ENCODE results near the gene MARVELD1.
"Not testable (repeated sequence)": the region's sequence is repeated elsewhere in the genome, so short reads cannot be mapped to it uniquely, and the experiment has no call there.

MARVELD1 gene

DNA sequence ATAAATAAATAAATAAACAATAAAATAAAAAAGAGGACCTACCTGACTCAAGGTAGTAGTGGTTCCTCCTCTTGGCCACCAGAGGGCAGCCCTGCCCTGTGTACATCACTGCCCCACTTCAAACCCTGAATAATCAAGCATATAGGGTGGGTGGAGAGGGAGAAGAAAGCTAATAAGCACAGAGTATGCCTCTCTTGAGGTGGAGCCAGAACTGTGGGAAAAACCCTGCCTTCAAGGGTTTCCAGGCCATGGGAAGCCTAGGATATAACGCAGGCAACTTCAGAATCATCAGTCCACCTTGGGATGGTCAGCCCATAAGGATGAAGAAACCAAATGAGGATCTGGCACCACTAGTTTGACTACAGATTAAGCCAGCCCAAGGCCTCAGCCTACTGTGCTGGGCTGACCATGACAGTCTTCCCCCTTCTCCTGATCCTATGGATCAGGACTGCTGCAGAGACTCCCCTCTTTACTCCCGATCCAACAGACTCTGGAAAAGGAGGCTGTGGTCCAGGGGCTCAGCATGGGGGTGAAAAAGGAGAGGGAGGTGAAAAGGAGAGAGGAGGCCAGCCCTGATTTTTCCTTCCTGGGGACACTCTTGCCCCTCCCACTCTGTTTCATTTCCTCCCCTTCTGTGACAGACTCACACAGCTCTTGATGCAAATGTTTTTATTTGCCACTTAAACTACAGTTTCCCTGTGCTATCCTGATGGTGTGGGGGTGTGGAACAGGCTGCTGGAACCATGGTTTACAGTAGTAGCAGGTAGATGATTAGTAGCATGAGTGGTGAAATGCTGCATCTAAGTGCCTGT, 36.6 kb upstream of the MARVELD1 start:
- TF ChIP-seq, protein P1, sequence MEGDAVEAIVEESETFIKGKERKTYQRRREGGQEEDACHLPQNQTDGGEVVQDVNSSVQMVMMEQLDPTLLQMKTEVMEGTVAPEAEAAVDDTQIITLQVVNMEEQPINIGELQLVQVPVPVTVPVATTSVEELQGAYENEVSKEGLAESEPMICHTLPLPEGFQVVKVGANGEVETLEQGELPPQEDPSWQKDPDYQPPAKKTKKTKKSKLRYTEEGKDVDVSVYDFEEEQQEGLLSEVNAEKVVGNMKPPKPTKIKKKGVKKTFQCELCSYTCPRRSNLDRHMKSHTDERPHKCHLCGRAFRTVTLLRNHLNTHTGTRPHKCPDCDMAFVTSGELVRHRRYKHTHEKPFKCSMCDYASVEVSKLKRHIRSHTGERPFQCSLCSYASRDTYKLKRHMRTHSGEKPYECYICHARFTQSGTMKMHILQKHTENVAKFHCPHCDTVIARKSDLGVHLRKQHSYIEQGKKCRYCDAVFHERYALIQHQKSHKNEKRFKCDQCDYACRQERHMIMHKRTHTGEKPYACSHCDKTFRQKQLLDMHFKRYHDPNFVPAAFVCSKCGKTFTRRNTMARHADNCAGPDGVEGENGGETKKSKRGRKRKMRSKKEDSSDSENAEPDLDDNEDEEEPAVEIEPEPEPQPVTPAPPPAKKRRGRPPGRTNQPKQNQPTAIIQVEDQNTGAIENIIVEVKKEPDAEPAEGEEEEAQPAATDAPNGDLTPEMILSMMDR (conservative IDR thresholded peaks at IDR 0.05), result peak; percentile 95
- no peak for TF ChIP-seq ZFX (IDR thresholded peaks at IDR 0.05)
- H3K27ac ChIP-seq, result no peak overlapping the region

DNA sequence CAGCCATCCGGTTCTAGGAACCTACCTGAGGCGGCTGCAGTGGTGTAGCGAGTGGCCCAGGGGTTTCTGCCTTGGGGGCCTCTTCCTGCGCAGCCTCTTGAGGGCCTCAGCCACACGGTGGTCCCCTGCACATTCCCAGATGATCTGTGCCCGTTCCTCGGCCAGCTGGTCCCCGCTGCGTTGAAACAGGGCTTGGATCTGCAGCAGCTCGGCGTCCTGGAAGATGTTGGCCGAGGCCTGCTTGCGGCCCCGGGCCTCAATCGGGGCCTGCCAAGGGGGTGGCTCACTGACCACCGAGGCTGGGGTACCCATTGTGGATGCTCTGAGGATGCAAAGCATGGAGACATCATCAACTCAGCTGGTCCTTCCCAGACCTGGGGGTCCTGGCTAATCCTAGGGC, 33.9 kb upstream of the MARVELD1 start:
- TF ChIP-seq ZFX (IDR thresholded peaks at IDR 0.05), result no peak
- TF ChIP-seq, protein P1 (conservative IDR thresholded peaks at IDR 0.05), result no peak
- no peak overlapping the region for H3K27ac ChIP-seq

DNA sequence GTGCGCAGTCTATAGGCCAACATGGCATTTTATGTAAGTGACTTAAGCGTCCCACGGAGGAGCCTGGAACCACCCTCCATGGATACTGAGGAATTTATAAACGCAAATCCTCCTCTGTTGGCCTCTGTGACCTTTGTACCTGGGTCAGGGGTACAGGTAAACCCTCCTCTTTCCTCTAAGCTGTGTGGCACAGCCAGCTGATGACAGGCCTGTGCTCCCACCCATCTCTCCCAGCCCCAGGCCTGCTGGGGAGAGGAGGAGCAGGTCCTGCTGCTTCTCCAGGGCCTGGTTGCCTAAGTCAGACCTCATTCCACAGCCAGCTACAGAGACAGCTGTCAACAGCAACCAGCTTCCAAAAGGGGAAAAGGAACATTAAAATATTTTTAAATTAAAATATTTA, 31.5 kb upstream of the MARVELD1 start:
- TF ChIP-seq ZFX (IDR thresholded peaks at IDR 0.05), result no peak
- TF ChIP-seq, protein P1 (conservative IDR thresholded peaks at IDR 0.05), result no peak

DNA sequence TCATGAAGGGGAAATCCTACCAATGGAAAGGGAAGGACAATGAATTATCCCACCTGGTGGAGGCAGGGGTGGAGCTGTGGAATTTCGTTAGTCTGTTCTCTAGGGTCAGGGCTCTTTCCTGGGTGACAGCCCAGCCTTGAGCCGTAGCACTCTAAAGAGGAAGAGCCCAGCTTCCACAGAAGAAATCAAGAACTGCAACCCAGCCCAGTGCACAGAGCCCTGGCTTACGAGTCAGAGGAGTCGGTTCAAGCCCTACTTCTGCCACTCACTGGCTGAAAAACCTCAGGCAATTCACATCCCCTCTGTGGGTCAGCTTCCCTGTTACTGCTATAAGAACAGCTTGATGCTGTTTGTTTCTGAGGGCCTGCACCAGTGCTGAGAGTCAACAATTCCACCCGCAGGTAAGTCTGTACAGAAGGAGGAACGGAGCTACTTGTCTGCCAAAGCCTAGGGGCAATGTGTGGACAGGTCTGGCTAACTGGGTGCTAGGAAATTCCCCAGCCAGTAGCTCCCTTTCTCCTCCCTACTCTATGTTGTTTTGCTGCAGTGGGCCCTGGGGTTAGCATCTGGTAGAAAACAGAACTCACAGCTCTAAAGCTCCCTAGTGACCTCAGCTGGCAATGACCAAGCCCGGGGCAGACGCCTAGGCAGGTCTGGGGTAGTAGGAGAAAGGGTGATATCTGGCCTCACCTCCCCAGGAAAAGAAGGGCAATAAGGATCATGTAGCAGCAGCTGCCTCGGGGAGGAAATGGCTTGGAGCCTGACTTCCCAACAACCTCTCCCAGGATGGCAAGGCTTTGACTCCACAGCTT, 29.8 kb upstream of the MARVELD1 start:
- no peak for TF ChIP-seq ZFX (IDR thresholded peaks at IDR 0.05)
- TF ChIP-seq, protein P1 (conservative IDR thresholded peaks at IDR 0.05), result no peak
- no peak overlapping the region for H3K27ac ChIP-seq

More for the DNA sequence above, 31.5 kb upstream of the MARVELD1 start:
- H3K27ac ChIP-seq, result no peak overlapping the region

DNA sequence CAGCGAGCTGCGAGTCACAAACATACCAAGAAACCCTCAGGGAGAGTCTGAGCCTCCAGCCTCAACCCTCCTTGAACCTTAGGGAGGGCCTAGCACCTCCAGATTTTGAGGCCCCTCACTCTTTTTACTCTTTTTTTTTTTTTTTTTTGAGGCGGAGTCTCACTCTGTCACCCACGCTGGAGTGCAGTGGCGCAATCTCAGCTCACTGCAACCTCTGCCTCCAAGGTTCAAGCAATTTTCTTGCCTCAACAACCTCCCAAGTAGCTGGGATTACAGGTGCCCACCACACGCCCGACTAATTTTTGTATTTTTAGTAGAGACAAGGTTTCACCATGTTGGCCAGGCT, 29.2 kb upstream of the MARVELD1 start:
- not testable (repeated sequence) for H3K27ac ChIP-seq

DNA sequence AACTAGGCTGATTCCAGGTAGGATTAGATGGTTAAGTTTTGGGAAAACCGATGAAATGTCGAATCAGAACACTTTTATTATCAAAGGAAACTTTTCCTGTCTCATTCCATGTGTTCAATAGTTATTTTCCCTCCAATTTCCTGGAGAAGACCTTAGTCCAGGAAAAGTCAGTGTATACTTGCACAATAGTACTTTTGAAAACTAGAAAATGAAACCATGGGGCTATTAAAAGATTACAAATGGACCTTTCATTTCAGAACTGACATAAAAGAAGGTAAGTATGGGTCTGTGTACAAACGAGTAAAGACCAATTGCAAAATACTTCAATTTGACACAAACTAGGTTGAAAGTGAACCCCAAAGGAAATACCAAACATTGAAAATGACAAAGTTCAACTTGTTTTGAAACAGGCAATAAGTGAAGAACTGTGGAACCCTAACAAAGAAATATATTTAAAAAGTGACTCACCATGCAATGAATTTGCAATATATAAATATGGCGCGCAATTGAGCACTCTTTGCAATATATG, 28.6 kb upstream of the MARVELD1 start:
- no peak overlapping the region for H3K27ac ChIP-seq
- TF ChIP-seq, protein P1 (conservative IDR thresholded peaks at IDR 0.05), result no peak
- no peak for TF ChIP-seq ZFX (IDR thresholded peaks at IDR 0.05)

DNA sequence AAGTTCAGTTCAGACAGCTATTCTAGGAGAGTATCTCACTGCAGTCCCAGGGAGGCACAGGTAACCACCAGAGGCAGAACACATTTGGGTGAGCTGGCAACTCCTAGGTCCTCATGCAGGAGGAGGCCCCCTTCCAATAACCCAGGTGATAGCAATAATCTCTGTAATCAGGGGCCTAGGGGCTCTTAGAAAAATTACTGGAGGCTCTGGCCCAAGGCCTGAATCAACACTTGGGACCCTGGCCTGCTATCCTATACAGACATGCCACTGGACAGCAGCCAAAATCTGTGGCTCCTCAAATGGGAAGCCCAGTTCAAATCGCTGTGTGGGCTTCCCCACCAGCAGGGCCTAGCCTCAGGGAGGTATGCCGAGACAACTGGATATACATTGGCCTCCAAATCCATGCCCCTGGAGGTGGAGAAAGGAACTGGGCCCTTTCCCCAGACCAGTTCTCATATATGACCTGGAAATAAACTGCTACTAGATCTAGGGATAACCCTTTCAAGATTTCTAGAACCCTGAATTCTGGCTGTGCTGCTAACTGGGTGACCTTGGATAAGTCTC, 28.1 kb upstream of the MARVELD1 start:
- H3K27ac ChIP-seq, result no peak overlapping the region
- no peak for TF ChIP-seq ZFX (IDR thresholded peaks at IDR 0.05)
- TF ChIP-seq, protein P1 (conservative IDR thresholded peaks at IDR 0.05), result no peak
